Left renal cortex interstitium (tissue), 4 donors: Measurements from ENCODE around the gene PPM1H. TPM values are rescaled to one million over a fixed set of nuclear protein-coding genes. Genes with fewer than 3 reads are reported as not detected.

Source experiments
- DNase-seq, 4 donors: peaks; one replicate each; pipeline ENCODE4 v3.0.0-alpha.2; 2013; ENCODE audit warnings: low read depth in 4 of 4, low spot score in 2 of 4, missing footprints in 1 of 4
- polyA plus RNA-seq, 4 donors: library from polyadenylated mRNA; unstranded; fragments of 120-200 nt; gene quantifications; one replicate each; pipeline ENCODE4 v1.2.1, GENCODE V29; 2013; ENCODE audit not compliant: insufficient read length in 4 of 4

The PPM1H gene
- polyA plus RNA-seq, 4 donors = 26.2 to 27.8 (median 27.0) TPM

- no peak for DNase-seq
These were observed 275.3 kb downstream of the PPM1H start for GRCh38 chr12:62659453-62660295.

- no peak for DNase-seq
These were observed 276.0 kb downstream of the PPM1H start for GRCh38 chr12:62658910-62659309.

GRCh38 chr12:62657363-62657632, 277.7 kb downstream of the PPM1H start:
- no peak for DNase-seq

GRCh38 chr12:62656591-62657362, 278.2 kb downstream of the PPM1H start:
- DNase-seq = no peak

- no peak for DNase-seq
These were observed 279.2 kb downstream of the PPM1H start for GRCh38 chr12:62655666-62656151.

- no peak for DNase-seq
These were observed 280.4 kb downstream of the PPM1H start for GRCh38 chr12:62654326-62655241.

- DNase-seq = no peak
These were observed 281.2 kb downstream of the PPM1H start for GRCh38 chr12:62653740-62654139.

GRCh38 chr12:62653304-62653703, 281.6 kb downstream of the PPM1H start:
- DNase-seq = no peak

- no peak for DNase-seq
These were observed 283.8 kb downstream of the PPM1H start for GRCh38 chr12:62651138-62651537.

GRCh38 chr12:62649412-62650138, 285.4 kb downstream of the PPM1H start:
- no peak for DNase-seq

GRCh38 chr12:62647586-62647985, 287.4 kb downstream of the PPM1H start:
- DNase-seq = no peak

- no peak for DNase-seq
These were observed 288.4 kb downstream of the PPM1H start for GRCh38 chr12:62646566-62646965.

- no peak for DNase-seq
These were observed 291.5 kb downstream of the PPM1H start for GRCh38 chr12:62643486-62643885.

GRCh38 chr12:62642486-62642885, 292.5 kb downstream of the PPM1H start:
- DNase-seq = no peak

GRCh38 chr12:62640910-62641448, 294.0 kb downstream of the PPM1H start:
- DNase-seq = no peak

- DNase-seq = no peak
These were observed 297.3 kb downstream of the PPM1H start for GRCh38 chr12:62637679-62638078.

- DNase-seq = no peak
These were observed 299.3 kb downstream of the PPM1H start for GRCh38 chr12:62635649-62636048.

- DNase-seq = no peak
These were observed 302.5 kb downstream of the PPM1H start for GRCh38 chr12:62632411-62632918.
